NCI-H345 treated with DMSO at 0.1 percent for 48 hours (cell line): Measurements from ENCODE around the gene CCDC12.

Experiments used
- DNase-seq: peaks from one replicate; lab custom pipeline; 2025; ENCODE audit not compliant: unreplicated experiment; lab: John Stamatoyannopoulos, UW

The CCDC12 gene

GRCh38 chr3:46895761-46896160, 80.8 kb downstream of the CCDC12 start:
- no peak for DNase-seq

GRCh38 chr3:46895204-46895660, 81.3 kb downstream of the CCDC12 start:
- peak; percentile 5 for DNase-seq

GRCh38 chr3:46894256-46894655, 82.3 kb downstream of the CCDC12 start:
- no peak for DNase-seq

DNA sequence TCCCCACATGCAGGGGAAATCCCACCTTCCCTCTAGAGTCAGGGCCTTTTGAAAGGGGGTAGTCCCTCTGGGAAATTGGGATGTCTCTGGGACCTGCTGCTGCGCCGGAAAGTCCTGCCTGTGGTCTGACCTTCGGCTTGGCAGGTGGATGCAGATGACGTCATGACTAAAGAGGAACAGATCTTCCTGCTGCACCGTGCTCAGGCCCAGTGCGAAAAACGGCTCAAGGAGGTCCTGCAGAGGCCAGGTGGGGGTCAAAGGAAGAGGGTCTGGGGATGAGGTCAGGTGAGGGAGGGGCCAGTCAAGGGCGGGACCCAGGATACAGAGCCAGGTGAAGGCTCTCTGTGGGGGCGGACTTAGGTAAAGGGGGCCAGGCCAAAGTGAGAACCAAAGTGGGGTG, 82.8 kb downstream of the CCDC12 start:
- no peak for DNase-seq

DNA sequence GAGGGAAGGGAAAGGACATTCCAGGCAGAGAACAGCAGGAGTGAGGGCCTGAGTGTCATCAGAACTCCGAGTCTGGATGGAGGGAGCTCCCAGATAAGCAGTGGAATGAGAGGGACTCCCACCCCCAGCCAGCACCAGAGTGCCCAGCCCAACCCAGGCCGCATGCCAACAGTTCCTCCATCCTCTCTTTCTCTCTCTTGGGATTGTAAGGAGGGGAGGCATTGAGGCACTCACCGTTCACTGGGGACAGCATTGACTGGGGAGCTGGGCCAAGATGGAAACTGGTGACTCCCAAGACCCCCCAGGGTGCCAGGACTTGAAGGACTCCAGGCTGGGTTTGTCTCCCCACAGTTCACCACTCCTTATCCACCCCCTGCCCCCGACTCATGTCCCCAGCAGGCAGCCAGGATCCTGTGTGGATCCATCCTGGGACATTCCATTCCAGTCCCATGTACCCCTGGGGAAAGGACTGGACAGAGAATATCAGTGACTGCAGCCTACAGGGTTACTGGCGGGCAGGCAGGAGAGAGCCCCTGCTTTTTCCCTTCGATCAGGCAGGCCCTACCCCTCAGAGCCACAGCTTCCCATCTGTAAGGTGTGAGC, 83.3 kb downstream of the CCDC12 start:
- DNase-seq: no peak

DNA sequence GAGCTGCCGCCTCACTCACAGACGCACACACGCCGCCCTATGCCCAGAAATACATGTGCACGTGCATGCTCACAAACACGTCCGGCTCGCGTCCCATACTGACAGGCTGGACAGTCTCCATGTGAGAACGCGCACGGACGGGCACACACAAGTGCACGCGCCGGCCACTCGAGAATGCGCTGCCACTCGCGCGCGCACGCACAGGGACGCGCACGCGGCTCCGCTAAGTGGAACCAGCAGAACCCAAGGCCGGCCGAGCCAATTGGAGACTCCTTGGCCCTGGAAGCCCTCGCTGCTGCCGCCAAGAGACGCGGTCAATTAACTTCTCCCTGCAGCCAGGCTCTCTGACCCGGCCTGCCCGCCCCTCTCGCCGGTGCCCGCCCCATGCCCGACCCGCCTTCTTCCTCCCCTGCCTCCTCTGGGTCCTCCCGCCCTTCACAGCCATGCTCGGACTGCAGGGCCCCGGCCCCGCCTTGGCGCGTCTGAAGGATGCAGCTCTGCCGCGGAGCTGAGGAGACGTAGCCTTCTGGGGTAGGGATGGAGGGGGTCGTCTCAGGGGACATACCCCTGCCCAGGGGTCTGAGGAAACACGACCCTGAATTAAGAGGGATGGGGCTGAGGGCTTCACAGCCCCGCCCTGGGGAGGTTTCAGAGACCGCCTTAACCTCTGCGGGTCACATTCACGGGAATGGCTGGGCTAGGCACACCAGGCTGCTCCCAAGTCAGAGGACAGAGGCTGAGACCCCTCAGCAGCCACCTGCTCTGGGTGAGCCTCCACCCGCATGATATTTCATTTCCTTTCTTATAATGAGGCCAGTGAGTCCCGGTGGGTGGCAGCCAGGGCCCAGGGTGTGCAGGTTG, 84.0 kb downstream of the CCDC12 start:
- DNase-seq: no peak

GRCh38 chr3:46891132-46891531, 85.4 kb downstream of the CCDC12 start:
- DNase-seq: no peak

DNA sequence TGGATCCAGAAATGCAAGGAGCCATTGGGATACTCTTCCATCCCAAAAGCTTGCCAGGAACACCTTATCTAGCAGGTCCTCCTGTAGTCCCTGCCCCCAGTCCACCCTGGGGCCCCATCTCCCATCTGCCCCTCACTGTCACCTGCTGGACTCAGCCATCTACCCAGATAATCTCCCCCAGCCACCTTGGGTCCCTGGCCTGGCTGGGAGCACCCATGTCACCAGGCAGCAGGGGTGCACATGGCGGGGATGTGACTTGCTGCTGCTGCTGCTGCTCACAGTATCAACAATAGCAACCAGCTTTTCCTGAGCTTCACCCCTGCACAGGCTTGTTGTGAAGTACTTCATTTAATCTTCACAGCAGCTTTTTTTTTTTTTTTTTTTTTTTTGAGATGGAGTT, 86.4 kb downstream of the CCDC12 start:
- no peak for DNase-seq

DNA sequence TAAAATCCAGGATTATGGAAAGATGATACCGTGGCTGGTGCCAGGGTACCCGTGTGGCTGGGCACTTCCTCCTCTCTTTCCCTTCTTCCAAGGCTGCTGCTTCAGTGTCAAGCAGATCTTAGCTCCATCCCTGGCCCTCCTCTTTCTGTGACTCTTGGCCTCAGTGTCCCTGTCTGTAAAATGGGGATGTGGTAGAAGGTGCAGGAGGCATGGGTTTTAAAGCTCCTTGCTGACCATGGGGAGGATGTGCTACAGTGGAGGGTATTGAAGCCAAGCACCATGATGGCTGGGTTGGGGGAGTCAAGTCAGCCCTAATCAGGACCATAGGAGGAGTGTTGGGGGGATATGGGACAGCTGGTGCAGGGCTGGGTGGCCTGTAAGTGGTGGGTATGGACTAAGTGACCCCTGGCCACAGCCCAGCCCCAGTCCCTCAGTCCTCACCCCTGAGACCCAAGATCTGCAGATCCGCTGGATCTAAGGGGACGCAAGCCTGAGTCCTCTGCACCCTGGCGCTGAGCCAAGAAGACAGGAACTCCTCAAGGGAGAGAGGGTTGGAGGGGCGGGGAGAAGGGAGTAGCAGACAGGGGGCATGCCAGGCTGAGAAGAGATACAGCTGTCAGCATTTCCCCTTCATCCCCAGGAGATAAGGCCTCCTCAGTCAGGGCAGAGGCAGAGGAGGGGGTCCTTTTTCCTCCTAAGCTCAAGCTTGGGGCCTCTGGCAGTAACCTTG, 87.0 kb downstream of the CCDC12 start:
- no peak for DNase-seq

- DNase-seq: no peak
Observed at GRCh38 chr3:46888705-46889104, 87.8 kb downstream of the CCDC12 start.

- DNase-seq: peak; percentile 54
Observed at GRCh38 chr3:46887980-46888494, 88.5 kb downstream of the CCDC12 start.

GRCh38 chr3:46885612-46886011, 90.9 kb downstream of the CCDC12 start:
- no peak for DNase-seq

- no peak for DNase-seq
Observed at GRCh38 chr3:46884929-46885328, 91.6 kb downstream of the CCDC12 start.

- no peak for DNase-seq
Observed at GRCh38 chr3:46884427-46884826, 92.1 kb downstream of the CCDC12 start.

- DNase-seq: no peak
Observed at GRCh38 chr3:46883830-46884185, 92.7 kb downstream of the CCDC12 start.

DNA sequence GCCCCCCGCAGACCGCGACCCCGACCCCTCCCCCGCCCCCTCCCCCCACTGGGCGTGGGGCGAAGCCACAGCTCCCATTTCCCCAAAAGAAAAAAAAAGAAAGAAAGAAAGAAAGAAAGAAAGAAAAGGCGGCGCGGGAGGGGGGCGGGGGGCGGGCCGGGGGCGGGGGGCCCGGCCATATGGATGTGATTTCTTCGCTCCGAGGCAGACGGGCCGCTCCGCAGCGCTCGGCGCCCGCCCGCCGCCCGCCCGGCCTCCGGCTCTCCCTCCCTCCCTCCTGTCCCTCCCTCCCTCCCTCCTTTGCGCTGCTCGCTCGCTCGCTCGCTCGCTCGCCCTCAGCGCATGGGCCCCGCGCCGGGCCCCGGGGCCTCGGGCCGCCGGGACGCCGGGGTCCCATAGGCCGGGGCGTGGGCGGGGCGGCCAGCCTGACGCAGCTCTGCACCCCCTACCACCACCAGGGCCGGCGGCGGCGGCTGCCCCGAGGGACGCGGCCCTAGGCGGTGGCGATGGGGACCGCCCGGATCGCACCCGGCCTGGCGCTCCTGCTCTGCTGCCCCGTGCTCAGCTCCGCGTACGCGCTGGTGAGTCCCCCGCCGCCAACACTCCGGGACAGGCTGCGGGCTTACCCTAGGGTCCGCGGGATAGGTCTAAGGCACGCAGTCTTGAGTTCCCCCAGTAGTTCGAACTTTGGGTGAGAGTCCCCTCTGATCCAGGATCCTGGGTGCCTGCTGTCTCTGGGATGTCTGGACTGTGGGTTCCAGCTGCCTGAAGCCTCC, 93.3 kb downstream of the CCDC12 start:
- DNase-seq: no peak

- no peak for DNase-seq
Observed at GRCh38 chr3:46882377-46883053, 94.0 kb downstream of the CCDC12 start.

GRCh38 chr3:46881596-46882376, 94.8 kb downstream of the CCDC12 start:
- DNase-seq: no peak

- no peak for DNase-seq
Observed at GRCh38 chr3:46880884-46881595, 95.5 kb downstream of the CCDC12 start.
